T-helper 9 cell (primary cell): ENCODE measurements around the gene CLDN10.
"Not testable (repeated sequence)": the region's sequence is repeated elsewhere in the genome, so short reads cannot be mapped to it uniquely, and the experiment has no call there.

Experiments used
- DNase-seq: peaks from one replicate; pipeline ENCODE4 v3.0.0-alpha.2; 2020
- total RNA-seq, 2 donors: gene quantifications; one replicate each; lab custom pipeline; 2026; lab: John Stamatoyannopoulos, UW

CLDN10 gene
- total RNA-seq: 0 reads per million in 2 donors

- DNase-seq: no peak
These were observed at the start of gene CLDN10 for GRCh38 chr13:95552539-95553441. CLDN10 (plus strand) TSS chr13:95552720; CDS start chr13:95552754, 34 bp downstream.

- no peak for DNase-seq
These were observed 48.9 kb upstream of the CLDN10 start for GRCh38 chr13:95503662-95504061.

- DNase-seq: no peak
These were observed 47.3 kb upstream of the CLDN10 start for GRCh38 chr13:95505265-95505664.

GRCh38 chr13:95505986-95506385 lies 46.5 kb upstream of the CLDN10 start:
- DNase-seq: no peak

- no peak for DNase-seq
These were observed 44.5 kb upstream of the CLDN10 start for GRCh38 chr13:95507991-95508390.

- DNase-seq: no peak
These were observed 43.5 kb upstream of the CLDN10 start for GRCh38 chr13:95508996-95509395.

GRCh38 chr13:95509521-95510310 lies 42.8 kb upstream of the CLDN10 start:
- DNase-seq: no peak

GRCh38 chr13:95510950-95511349 lies 41.6 kb upstream of the CLDN10 start:
- no peak for DNase-seq

GRCh38 chr13:95512424-95512823 lies 40.1 kb upstream of the CLDN10 start:
- no peak for DNase-seq

GRCh38 chr13:95512957-95513356 lies 39.6 kb upstream of the CLDN10 start:
- DNase-seq: no peak

- not testable (repeated sequence) for DNase-seq
These were observed 36.9 kb upstream of the CLDN10 start for GRCh38 chr13:95515606-95516005.

- no peak for DNase-seq
These were observed 36.5 kb upstream of the CLDN10 start for GRCh38 chr13:95516021-95516420.

- no peak for DNase-seq
These were observed 36.0 kb upstream of the CLDN10 start for GRCh38 chr13:95516492-95516891.

- DNase-seq: no peak
These were observed 28.9 kb upstream of the CLDN10 start for GRCh38 chr13:95523598-95523997.

- DNase-seq: no peak
These were observed 28.1 kb upstream of the CLDN10 start for GRCh38 chr13:95524264-95524901.

GRCh38 chr13:95527955-95528354 lies 24.6 kb upstream of the CLDN10 start:
- DNase-seq: no peak

GRCh38 chr13:95530178-95530577 lies 22.3 kb upstream of the CLDN10 start:
- DNase-seq: no peak

GRCh38 chr13:95533545-95534160 lies 18.9 kb upstream of the CLDN10 start:
- DNase-seq: no peak

GRCh38 chr13:95535243-95535642 lies 17.3 kb upstream of the CLDN10 start:
- no peak for DNase-seq

- no peak for DNase-seq
These were observed 15.8 kb upstream of the CLDN10 start for GRCh38 chr13:95536632-95537241.

GRCh38 chr13:95540888-95541287 lies 11.6 kb upstream of the CLDN10 start:
- DNase-seq: no peak

GRCh38 chr13:95541308-95541707 lies 11.2 kb upstream of the CLDN10 start:
- DNase-seq: no peak
